ENCODE results near the gene SDR9C7.
"Not testable (repeated sequence)": the region's sequence is repeated elsewhere in the genome, so short reads cannot be mapped to it uniquely, and the experiment has no call there.

DNA sequence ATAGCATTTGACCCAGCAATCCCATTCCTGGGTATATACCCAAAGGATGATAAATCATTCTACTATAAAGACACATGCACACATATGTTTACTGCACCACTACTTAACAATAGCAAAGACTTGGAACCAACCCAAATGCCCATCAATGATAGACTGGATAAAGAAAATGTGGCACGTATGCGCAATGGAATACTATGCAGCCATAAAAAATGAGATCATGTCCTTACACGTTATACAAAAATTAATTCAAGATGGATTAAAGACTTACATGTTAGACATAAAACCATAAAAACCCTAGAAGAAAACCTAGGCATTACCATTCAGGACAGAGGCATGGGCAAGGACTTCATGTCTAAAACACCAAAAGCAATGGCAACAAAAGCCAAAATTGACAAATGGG is 16.1 kb downstream of the SDR9C7 start:
- not testable (repeated sequence) for TF ChIP-seq POLR2A (IDR thresholded peaks at IDR 0.05)
- TF ChIP-seq, protein P1, sequence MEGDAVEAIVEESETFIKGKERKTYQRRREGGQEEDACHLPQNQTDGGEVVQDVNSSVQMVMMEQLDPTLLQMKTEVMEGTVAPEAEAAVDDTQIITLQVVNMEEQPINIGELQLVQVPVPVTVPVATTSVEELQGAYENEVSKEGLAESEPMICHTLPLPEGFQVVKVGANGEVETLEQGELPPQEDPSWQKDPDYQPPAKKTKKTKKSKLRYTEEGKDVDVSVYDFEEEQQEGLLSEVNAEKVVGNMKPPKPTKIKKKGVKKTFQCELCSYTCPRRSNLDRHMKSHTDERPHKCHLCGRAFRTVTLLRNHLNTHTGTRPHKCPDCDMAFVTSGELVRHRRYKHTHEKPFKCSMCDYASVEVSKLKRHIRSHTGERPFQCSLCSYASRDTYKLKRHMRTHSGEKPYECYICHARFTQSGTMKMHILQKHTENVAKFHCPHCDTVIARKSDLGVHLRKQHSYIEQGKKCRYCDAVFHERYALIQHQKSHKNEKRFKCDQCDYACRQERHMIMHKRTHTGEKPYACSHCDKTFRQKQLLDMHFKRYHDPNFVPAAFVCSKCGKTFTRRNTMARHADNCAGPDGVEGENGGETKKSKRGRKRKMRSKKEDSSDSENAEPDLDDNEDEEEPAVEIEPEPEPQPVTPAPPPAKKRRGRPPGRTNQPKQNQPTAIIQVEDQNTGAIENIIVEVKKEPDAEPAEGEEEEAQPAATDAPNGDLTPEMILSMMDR (IDR thresholded peaks at IDR 0.05): not testable (repeated sequence)
